ENCODE data around the gene DIRAS3.
"Not testable (repeated sequence)": the region's sequence is repeated elsewhere in the genome, so short reads cannot be mapped to it uniquely, and the experiment has no call there.

The DIRAS3 gene

GRCh38 chr1:68049941-68050878 lies at the start of gene DIRAS3:
DIRAS3 (minus strand) TSS chr1:68050627; CDS start chr1:68047297, 3,330 bp downstream.
- DNase-seq, result no peak

GRCh38 chr1:68093737-68094136 lies 43.3 kb upstream of the DIRAS3 start:
- DNase-seq, result no peak

GRCh38 chr1:68087184-68087583 lies 36.8 kb upstream of the DIRAS3 start:
- DNase-seq, result no peak

- DNase-seq, result peak; percentile 47
Observed at GRCh38 chr1:68085752-68086151, 35.3 kb upstream of the DIRAS3 start.

- no peak for DNase-seq
Observed at GRCh38 chr1:68083686-68084085, 33.3 kb upstream of the DIRAS3 start.

DNA sequence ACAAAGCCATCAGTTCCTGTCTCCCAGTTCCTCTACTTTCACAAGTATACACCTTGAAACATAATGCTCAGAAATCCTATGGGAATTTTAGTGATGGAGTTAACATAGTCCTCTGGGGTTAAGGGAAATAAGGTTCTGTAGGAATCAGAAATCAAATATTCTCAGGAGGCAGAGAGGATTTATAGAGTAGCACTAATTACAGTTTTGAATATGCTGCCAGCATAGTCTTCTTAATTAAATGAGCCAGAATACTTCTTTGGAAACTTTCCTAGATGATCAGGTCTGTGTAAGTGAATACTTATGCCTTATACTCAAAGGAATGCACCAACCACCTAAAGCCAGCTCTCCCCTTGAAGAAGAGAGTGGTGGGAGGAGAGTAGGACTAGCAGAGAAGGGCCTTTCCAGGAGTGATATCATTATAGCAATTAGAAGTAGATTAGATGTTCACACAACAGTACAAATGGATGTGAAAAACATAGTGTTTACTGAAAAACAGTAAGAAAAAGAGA lies 31.4 kb upstream of the DIRAS3 start:
- DNase-seq, result no peak

DNA sequence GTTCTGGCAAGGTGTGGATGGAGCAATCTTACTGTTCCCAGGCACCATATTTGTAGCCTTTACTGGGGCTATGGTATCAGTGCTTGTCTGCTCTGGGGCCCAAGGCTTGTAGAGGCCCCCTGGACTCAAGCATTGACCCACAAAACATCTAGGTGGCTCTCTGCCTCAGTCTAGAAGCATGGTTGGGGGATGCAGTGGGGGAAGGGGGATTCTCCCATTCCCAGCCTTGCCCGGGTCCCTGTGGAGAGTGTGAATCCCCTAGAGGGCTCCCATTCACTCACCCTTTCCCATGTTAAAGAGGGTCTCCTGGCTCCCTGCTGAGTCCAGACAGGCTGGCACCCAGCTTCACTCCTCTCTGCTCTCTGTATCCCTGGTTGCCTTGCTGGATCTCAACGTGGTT lies 28.2 kb upstream of the DIRAS3 start:
- DNase-seq, result no peak

GRCh38 chr1:68074472-68074871 lies 24.0 kb upstream of the DIRAS3 start:
- DNase-seq, result no peak

GRCh38 chr1:68065766-68066165 lies 15.3 kb upstream of the DIRAS3 start:
- DNase-seq, result no peak

DNA sequence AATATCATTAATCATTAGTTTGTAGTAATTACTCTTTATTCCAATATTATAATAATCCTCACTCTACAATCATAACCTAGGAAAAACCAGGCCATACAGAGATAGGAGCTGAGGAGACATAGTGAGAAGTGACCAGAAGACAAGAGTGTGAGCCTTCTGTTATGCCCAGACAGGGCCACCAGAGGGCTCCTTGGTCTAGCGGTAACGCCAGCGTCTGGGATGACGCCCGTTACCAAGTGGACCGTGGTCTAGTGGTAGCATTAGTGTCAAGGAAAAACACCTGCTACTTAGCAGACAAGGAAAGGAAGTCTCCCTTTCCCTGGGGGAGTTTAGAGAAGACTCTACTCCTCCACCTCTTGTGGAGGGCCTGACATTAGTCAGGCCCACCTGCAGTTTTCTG lies 7.6 kb upstream of the DIRAS3 start:
- not testable (repeated sequence) for DNase-seq

GRCh38 chr1:68057564-68057963 lies 7.1 kb upstream of the DIRAS3 start:
- no peak for DNase-seq

GRCh38 chr1:68057050-68057449 lies 6.6 kb upstream of the DIRAS3 start:
- no peak for DNase-seq

- peak; percentile 89 for DNase-seq
Observed at GRCh38 chr1:68051475-68051874, 1.0 kb upstream of the DIRAS3 start.

GRCh38 chr1:68047659-68048026 lies 2.8 kb downstream of the DIRAS3 start:
- no peak for DNase-seq

GRCh38 chr1:68046885-68047658 lies 3.4 kb downstream of the DIRAS3 start:
- no peak for DNase-seq

DNA sequence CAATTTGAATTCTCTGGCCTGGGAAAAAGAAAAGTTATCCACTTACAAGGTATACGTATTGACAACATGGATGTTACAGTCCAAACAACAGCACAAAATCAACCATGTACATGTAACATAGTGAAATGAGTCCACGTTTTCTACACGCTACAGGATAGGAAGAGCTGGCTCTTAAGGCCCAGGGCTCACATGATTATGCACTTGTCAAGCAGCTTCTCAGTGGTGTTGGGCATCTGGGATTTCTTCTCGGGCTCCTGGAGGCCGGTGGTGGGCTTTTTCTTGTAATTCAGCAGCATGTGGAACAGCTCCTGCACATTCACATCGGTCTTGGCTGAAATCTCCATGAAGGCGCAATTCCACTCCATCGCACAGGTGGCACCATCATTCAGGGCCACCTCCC lies 4.0 kb downstream of the DIRAS3 start:
- no peak for DNase-seq

DNA sequence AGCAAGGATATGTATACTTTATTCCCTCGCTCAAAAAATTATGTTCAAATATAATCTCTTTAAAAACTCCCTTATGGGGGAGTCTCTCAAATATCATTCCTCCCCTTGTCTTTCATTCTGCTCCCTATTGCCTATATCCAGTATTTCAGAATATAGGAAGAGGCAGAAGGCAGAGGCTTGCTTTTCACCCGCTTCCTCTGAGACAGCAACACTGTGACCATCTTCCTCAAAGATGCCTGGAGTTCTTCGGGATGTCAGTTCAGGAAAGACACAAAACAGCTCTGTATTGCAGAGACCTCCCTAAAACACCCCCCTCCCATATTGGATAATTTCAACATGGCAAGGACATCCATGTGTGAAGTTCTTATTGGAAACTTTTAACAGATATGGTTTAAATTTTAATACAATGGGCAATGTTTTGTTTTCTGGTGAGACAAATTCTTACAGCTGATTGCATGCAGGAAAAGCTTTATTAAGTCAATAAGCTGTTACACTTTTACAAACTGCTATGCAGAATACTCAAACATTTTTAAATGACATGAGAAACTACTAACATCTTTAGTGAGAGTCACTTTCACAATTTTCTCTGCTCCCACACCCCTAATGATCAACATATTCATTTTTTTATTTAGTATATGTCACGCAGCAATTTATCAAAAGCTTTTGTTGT lies 4.8 kb downstream of the DIRAS3 start:
- no peak for DNase-seq

- DNase-seq, result no peak
Observed at GRCh38 chr1:68043443-68044090, 6.9 kb downstream of the DIRAS3 start.

DNA sequence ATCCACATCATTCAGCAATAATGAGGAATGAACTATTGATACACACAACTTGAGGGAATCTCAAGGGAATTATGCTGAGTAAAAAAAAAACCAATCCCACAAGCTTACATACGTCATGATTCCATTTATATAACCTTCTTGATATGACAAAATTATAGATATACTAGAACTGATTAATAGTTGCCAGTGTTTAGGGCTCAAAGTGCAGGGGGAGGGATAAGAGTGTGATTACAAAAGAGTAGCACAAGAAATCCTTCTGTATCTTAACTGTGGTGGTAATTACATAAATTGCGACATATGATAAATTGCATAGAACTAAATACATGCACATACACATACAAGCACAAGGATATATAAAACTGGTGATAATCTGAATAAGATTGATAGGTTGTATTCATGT lies 13.5 kb downstream of the DIRAS3 start:
- DNase-seq, result no peak

DNA sequence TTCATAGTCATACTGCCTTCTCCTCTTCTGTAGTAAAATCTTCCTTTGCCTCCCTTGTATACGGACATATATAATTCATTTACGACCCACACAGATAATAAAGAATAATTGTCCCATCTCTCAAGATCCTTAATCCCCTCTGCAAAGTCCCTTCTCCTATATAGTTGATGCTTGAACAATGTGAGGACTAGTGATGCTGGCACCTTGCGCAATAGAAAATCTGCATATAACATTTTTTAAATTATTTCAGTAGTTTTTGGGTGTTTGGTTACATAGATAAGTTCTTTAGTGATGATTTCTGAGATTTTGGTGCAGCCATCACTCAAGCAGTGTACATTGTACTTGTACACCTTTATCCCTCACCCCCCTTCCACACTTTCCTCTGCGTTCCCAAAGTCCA lies 21.0 kb downstream of the DIRAS3 start:
- DNase-seq, result no peak

DNA sequence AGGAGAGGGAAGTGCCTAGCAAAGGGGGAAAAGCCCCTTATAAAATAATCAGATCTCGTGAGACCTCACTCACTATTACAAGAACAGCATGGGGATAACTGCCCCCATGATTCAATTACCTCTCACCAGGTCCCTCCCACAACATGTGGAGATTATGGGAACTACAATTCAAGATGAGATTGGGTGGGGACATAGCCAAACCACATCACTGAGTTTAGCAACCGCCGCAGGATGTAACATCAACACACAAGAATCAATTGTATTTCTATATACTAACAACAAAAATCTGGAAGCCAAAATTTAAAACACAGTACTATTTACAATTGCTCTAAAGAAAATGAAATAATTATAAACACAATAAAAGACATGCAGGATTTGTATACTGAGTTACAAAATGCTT lies 21.9 kb downstream of the DIRAS3 start:
- DNase-seq, result no peak

DNA sequence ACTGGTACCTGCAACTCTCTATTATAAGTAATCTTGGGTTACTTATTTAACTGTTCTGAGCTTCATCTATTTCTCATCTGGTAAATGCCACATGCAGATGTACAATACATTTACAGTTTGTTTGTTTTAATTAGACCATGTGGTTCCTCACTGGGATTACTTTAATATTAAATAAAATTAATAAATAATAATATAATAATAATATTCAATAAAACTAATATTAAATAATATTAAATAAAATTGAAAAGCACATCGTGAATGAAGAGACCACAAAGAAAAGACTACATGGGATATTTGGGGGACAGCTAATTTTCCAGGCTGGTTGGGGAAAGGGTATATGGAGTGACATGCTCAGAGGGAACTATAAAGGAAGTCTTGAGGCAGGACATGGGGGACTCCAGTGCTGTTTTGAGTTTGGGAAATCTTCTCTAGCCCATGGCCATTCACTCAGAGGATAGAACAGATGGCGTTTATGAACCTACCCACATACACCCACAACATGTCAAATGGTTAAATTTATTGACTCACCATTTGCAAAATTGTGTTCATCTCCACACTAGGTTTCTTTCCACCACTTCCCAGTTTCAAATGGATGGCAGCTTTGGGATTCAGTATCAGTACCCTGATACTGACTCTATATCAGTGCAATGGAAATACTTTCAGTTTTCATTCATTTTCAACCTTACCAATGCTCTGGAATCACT lies 25.6 kb downstream of the DIRAS3 start:
- DNase-seq, result no peak
